SK-N-SH (cell line): Measurements from ENCODE around the gene MYO1H. TPM values are rescaled to one million over a fixed set of nuclear protein-coding genes. Genes with fewer than 3 reads are reported as not detected.

ENCODE experiments used
- CTCF ChIA-PET: fragments of 300-600, 350-600 bp; formaldehyde crosslinking; extraction: SDS; loops from one replicate; lab custom pipeline; 2021; lab: Yijun Ruan, JAX
- POLR2A ChIA-PET: fragments of 350-600 bp; sonication (Branson Sonifier 250); formaldehyde crosslinking; extraction: SDS; loops from one replicate; lab custom pipeline; 2020; ENCODE audit warnings: antibody characterized with exemption, inconsistent platforms; lab: Yijun Ruan, JAX
- DNase-seq: peaks from one replicate; pipeline ENCODE4 v3.0.0; 2012
- H2AFZ ChIP-seq: fragments of 200-600 bp; sonication (generic); 2 replicates; pipeline ENCODE4 v1.8.1; 2016; ENCODE audit warnings: antibody characterized with exemption, mild to moderate bottlenecking, low read depth
- H3F3A ChIP-seq: fragments of 200-600 bp; sonication (generic); replicated peaks from 2 replicates; pipeline ENCODE3; 2016; ENCODE audit warnings: antibody characterized with exemption, mild to moderate bottlenecking; ENCODE audit not compliant: insufficient read depth
- H3K27ac ChIP-seq, 2 experiments: fragments of 200-500 bp in 1 of 2; fragments of 200-600 bp in 1 of 2; sonication (Bioruptor generic) in 1 of 2; sonication (generic), shearing (Covaris generic) in 1 of 2; 2 replicates each; pipeline versions ENCODE4 v1.5.1 to v1.6.1; 2014 to 2016; ENCODE audit warnings: low read depth in 2 of 2, inconsistent platforms in 1 of 2, low read length in 1 of 2, mild to moderate bottlenecking in 1 of 2, mixed read lengths in 1 of 2
- H3K27me3 ChIP-seq: fragments of 200-600 bp; sonication (generic), shearing (Covaris generic); 2 replicates; pipeline ENCODE4 v1.6.1; 2016; ENCODE audit warnings: mixed run types; ENCODE audit not compliant: insufficient read depth
- H3K36me3 ChIP-seq, 2 experiments: fragments of 200-500 bp in 1 of 2; fragments of 200-600 bp in 1 of 2; sonication (Bioruptor generic) in 1 of 2; sonication (generic) in 1 of 2; replicated peaks in 1 of 2; 2 replicates each; pipeline versions ENCODE3 to v1.5.1; 2014 to 2016; ENCODE audit warnings: low read length in 1 of 2, mild to moderate bottlenecking in 1 of 2; ENCODE audit not compliant: insufficient read depth in 2 of 2, control insufficient read depth in 1 of 2
- H3K4me1 ChIP-seq, 2 experiments: fragments of 200-500 bp in 1 of 2; fragments of 200-600 bp in 1 of 2; sonication (Bioruptor generic) in 1 of 2; sonication (generic), shearing (Covaris generic) in 1 of 2; 2 replicates each; pipeline versions ENCODE4 v1.5.1 to v1.6.1; 2014 to 2016; ENCODE audit warnings: low read depth in 1 of 2, low read length in 1 of 2, mixed run types in 1 of 2; ENCODE audit not compliant: insufficient read depth in 2 of 2, control insufficient read depth in 1 of 2
- H3K4me2 ChIP-seq: fragments of 200-600 bp; sonication (generic), shearing (Covaris generic); 2 replicates; pipeline ENCODE4 v1.6.1; 2017; ENCODE audit warnings: mixed run types
- H3K4me3 ChIP-seq, 2 experiments: fragments of 200-500 bp in 1 of 2; fragments of 200-600 bp in 1 of 2; sonication (Bioruptor generic) in 1 of 2; sonication (generic), shearing (Covaris generic) in 1 of 2; 2 replicates each; pipeline versions ENCODE4 v1.5.1 to v1.8.1; 2014 to 2016; ENCODE audit warnings: low read depth in 2 of 2, inconsistent platforms in 1 of 2, low read length in 1 of 2, mild to moderate bottlenecking in 1 of 2, mixed read lengths in 1 of 2, moderate library complexity in 1 of 2
- H3K79me2 ChIP-seq: fragments of 200-600 bp; sonication (generic); 2 replicates; pipeline ENCODE4 v1.8.1; 2017; ENCODE audit warnings: mild to moderate bottlenecking; ENCODE audit not compliant: insufficient read depth
- H3K9ac ChIP-seq: fragments of 200-600 bp; sonication (generic); 2 replicates; pipeline ENCODE4 v1.6.1; 2017; ENCODE audit warnings: mixed run types
- H3K9me2 ChIP-seq: fragments of 200-600 bp; sonication (generic); 2 replicates; pipeline ENCODE4 v1.6.1; 2017; ENCODE audit warnings: mixed run types
- H3K9me3 ChIP-seq: fragments of 200-600 bp; sonication (generic); 2 replicates; pipeline ENCODE4 v1.6.1; 2017; ENCODE audit warnings: mixed run types, mild to moderate bottlenecking, moderate library complexity
- H4K20me1 ChIP-seq: fragments of 200-600 bp; sonication (generic); 2 replicates; pipeline ENCODE4 v1.6.1; 2017; ENCODE audit warnings: mild to moderate bottlenecking, mixed run types; ENCODE audit not compliant: insufficient read depth
- EZH2phosphoT487 ChIP-seq: fragments of 200-600 bp; sonication (generic); IDR thresholded peaks from 2 replicates; pipeline ENCODE4 v1.6.1; 2017; ENCODE audit warnings: low read depth, mixed run types, mild to moderate bottlenecking, antibody characterized with exemption, moderate library complexity, borderline replicate concordance
- FOXJ3 ChIP-seq: sonication (generic); formaldehyde crosslinking; IDR thresholded peaks from 2 replicates; pipeline ENCODE4 v1.5.1; 2020; ENCODE audit warnings: mild to moderate bottlenecking, missing genetic modification reagents
- FOXM1 ChIP-seq: IDR thresholded peaks from 2 replicates; pipeline ENCODE4 v1.4.0; 2012; ENCODE audit warnings: low read depth, mild to moderate bottlenecking
- GABPA ChIP-seq: IDR thresholded peaks from 2 replicates; pipeline ENCODE4 v1.4.0; 2012; ENCODE audit warnings: low read depth, mild to moderate bottlenecking
- GATA2 ChIP-seq: sonication (generic); formaldehyde crosslinking; IDR thresholded peaks from 2 replicates; pipeline ENCODE4 v1.5.0; 2020; ENCODE audit warnings: mild to moderate bottlenecking, missing genetic modification reagents
- MAX ChIP-seq: IDR thresholded peaks from 2 replicates; pipeline ENCODE4 v1.4.0; 2012; ENCODE audit warnings: low read depth
- PBX3 ChIP-seq: IDR thresholded peaks from 2 replicates; pipeline ENCODE4; 2012
- RAD21 ChIP-seq: IDR thresholded peaks from 2 replicates; pipeline ENCODE4 v1.6.1; 2012; ENCODE audit warnings: mild to moderate bottlenecking, low read length
- RCOR1 ChIP-seq: fragments of 150-350 bp; IDR thresholded peaks from 2 replicates; pipeline ENCODE4 v1.6.1; 2017; ENCODE audit warnings: antibody characterized with exemption, low read length
- RXRA ChIP-seq: IDR thresholded peaks from 2 replicates; pipeline ENCODE4 v1.4.0; 2012; ENCODE audit warnings: low read depth, mild to moderate bottlenecking, borderline replicate concordance
- SIN3A ChIP-seq: IDR thresholded peaks from 2 replicates; pipeline ENCODE4 v1.6.1; 2012; ENCODE audit warnings: low read depth, mild to moderate bottlenecking, low read length, moderate library complexity, borderline replicate concordance
- SMC3 ChIP-seq: IDR thresholded peaks from 2 replicates; pipeline ENCODE4 v1.6.1; 2012; ENCODE audit warnings: low read depth, low read length, improper control_type of control experiment
- TAF1 ChIP-seq: IDR thresholded peaks from 2 replicates; pipeline ENCODE4 v1.6.1; 2012; ENCODE audit warnings: low read depth, mild to moderate bottlenecking, low read length, moderate library complexity, borderline replicate concordance
- TCF12 ChIP-seq: IDR thresholded peaks from 2 replicates; pipeline ENCODE4 v1.4.0; 2012
- USF2 ChIP-seq: fragments of 150-350 bp; IDR thresholded peaks from 2 replicates; pipeline ENCODE4 v1.6.1; 2017; ENCODE audit warnings: antibody characterized with exemption, low read length, low read depth, borderline replicate concordance
- YY1 ChIP-seq: IDR thresholded peaks from 2 replicates; pipeline ENCODE4 v1.4.0; 2012; ENCODE audit warnings: low read depth, mild to moderate bottlenecking
- ZBTB33 ChIP-seq: IDR thresholded peaks from 2 replicates; pipeline ENCODE4 v1.4.0; 2012; ENCODE audit warnings: low read depth, borderline replicate concordance
- WGBS: methylation state at CpG from one replicate; pipeline ENCODE4 v1.1.6; 2017; ENCODE audit warnings: low lambda C conversion rate; 5-methylcytosine and 5-hydroxymethylcytosine counted together
- polyA plus RNA-seq, 3 experiments: library from polyadenylated mRNA; depleted of rRNA; stranded (reverse); fragments of >200 nt; gene quantifications; 2 replicates each; pipeline ENCODE4 v1.2.3, GENCODE V29; 2012

MYO1H gene
- polyA plus RNA-seq, 1 of the 3 experiments (the other 2 are of a cell fraction): not detected

- Histone ChIP-seq H4K20me1 (no peaks in the 10 kb centered on the region), H3K36me3 (peaks cover 42 to 73% of the 10 kb centered on the region in 2 experiments), H3K9me2 (no peaks in the 10 kb centered on the region), H3K79me2 (peaks cover 9% of the 10 kb centered on the region; the same call in 1 of the 2 replicates), H3K4me1 (no peaks in the 10 kb centered on the region), H3K27me3 (no peaks in the 10 kb centered on the region), H3K9ac (no peak overlapping the region), H3K27ac (no peak overlapping the region), H3K4me3 (no peak overlapping the region), H3K9me3 (no peaks in the 10 kb centered on the region), H3F3A (no peaks in the 10 kb centered on the region), H3K4me2 (no peak overlapping the region), H2AFZ (no peak overlapping the region)
- no peak for DNase-seq
- 76% methylated on average over 4 of the region's 4 CpGs for WGBS
- ChIA-PET POLR2A (no interaction called here), CTCF (interaction anchor here (1.1 to 2.5 kb wide), 3 partner anchors 13 to 320 kb away, joined by 3 to 11 read pairs (median 3); no protein-coding TSS in a partner anchor)
- TF ChIP-seq SMC3: no peak
- no peak for TF ChIP-seq FOXJ3 (CRISPR knock-in tag)
- no peak for TF ChIP-seq YY1
- no peak for TF ChIP-seq USF2
- no peak for TF ChIP-seq FOXM1
- TF ChIP-seq ZBTB33: no peak
- no peak for TF ChIP-seq SIN3A
- no peak for TF ChIP-seq GABPA
- no peak for TF ChIP-seq RCOR1
- TF ChIP-seq TAF1: no peak
- no peak for TF ChIP-seq RXRA
- no peak for TF ChIP-seq RAD21
- TF ChIP-seq GATA2 (CRISPR knock-in tag): no peak
- TF ChIP-seq EZH2phosphoT487: no peak
- no peak for TF ChIP-seq TCF12
- TF ChIP-seq MAX: no peak
- TF ChIP-seq PBX3: no peak
Measured at GRCh38 chr12:109485201-109485600, 137.5 kb downstream of the MYO1H start.
